ENCODE data around the gene DR1.

The DR1 gene

DNA sequence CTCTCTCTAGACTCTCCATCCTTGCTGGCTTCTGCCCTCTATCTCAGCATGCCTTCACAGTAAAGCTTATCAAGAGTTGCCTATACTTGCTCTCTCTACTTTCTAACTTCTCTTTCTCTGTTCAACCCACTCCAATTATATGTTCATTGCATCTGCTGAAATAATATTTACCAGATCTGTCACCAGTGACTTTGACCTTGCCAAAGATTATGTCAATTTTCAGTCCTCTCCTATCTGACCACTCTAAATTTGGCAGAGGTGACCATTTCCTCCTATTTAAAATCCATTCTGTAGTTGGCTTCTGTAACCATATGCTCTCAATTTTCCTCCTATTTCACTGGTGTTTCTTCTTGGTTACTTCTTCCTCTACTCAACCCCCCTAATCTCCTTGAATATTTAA is 38.8 kb upstream of the DR1 start:
- H3K27ac ChIP-seq = no peak overlapping the region
- H3K27me3 ChIP-seq (replicated peaks) = no peaks in the 10 kb centered on the region
- DNase-seq = no peak
- TF ChIP-seq, protein P1, sequence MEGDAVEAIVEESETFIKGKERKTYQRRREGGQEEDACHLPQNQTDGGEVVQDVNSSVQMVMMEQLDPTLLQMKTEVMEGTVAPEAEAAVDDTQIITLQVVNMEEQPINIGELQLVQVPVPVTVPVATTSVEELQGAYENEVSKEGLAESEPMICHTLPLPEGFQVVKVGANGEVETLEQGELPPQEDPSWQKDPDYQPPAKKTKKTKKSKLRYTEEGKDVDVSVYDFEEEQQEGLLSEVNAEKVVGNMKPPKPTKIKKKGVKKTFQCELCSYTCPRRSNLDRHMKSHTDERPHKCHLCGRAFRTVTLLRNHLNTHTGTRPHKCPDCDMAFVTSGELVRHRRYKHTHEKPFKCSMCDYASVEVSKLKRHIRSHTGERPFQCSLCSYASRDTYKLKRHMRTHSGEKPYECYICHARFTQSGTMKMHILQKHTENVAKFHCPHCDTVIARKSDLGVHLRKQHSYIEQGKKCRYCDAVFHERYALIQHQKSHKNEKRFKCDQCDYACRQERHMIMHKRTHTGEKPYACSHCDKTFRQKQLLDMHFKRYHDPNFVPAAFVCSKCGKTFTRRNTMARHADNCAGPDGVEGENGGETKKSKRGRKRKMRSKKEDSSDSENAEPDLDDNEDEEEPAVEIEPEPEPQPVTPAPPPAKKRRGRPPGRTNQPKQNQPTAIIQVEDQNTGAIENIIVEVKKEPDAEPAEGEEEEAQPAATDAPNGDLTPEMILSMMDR (IDR thresholded peaks at IDR 0.05; ENCODE audit: low read depth, low read length, missing control alignments) = no peak
- in situ Hi-C loops (cut with HindIII; ENCODE audit: low pct_ligation_motif_present, low sequenced_read_pairs) = no loop called here
- H3K4me3 ChIP-seq (ENCODE audit: low read depth, low read length) = no peak overlapping the region
- H3K36me3 ChIP-seq (replicated peaks) = no peaks in the 10 kb centered on the region

DNA sequence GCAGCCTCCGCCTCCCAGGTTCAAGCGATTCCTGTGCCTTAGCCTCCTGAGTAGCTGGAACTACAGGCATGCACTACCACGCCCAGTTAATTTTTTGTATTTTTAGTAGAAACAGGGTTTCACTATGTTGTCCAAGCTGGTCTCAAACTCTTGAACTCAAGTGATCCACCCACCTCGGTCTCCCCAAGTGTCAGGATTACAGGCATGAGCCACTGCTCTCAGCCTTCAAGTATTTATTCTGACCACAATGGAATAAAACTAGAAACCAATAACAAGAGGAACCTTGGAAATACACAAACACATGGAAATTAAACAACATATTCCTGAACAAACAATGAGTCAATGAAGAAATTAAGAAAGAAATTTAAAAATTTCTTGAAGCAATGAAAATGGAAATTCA is 32.7 kb upstream of the DR1 start:
- no peak for DNase-seq

DNA sequence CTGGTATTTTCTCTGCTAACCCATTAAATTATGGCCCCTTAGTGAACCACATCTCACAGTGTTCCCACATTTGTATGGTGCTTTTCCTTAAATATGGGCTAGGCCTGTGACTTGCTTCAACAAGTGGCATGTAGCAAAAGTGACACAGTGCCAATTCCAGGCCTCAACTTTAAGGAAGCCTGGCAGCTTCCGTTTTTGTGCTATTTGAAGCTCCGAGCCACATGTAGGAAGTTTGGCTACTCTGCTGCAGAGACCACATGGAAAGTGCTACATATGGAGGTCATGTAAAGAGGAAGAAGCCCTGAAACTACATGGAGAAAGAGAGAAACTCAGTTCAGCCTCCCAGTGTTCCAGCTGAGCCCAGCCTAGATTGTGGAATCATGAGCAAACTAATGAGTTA is 28.5 kb upstream of the DR1 start:
- H3K36me3 ChIP-seq (replicated peaks) = no peaks in the 10 kb centered on the region
- H3K4me3 ChIP-seq (ENCODE audit: low read depth, low read length) = no peak overlapping the region
- DNase-seq = no peak
- H3K27me3 ChIP-seq (replicated peaks) = no peaks in the 10 kb centered on the region
- in situ Hi-C loops (cut with HindIII; ENCODE audit: low pct_ligation_motif_present, low sequenced_read_pairs) = no loop called here
- H3K27ac ChIP-seq = no peak overlapping the region
- TF ChIP-seq, protein P1 (IDR thresholded peaks at IDR 0.05; ENCODE audit: low read depth, low read length, missing control alignments) = no peak

More for the DNA sequence above, 32.7 kb upstream of the DR1 start:
- in situ Hi-C loops (cut with HindIII; ENCODE audit: low pct_ligation_motif_present, low sequenced_read_pairs) = no loop called here
- no peaks in the 10 kb centered on the region for H3K27me3 ChIP-seq (replicated peaks)
- H3K36me3 ChIP-seq (replicated peaks) = no peaks in the 10 kb centered on the region
- TF ChIP-seq, protein P1 (IDR thresholded peaks at IDR 0.05; ENCODE audit: low read depth, low read length, missing control alignments) = no peak
- H3K4me3 ChIP-seq (ENCODE audit: low read depth, low read length) = no peak overlapping the region
- no peak overlapping the region for H3K27ac ChIP-seq

DNA sequence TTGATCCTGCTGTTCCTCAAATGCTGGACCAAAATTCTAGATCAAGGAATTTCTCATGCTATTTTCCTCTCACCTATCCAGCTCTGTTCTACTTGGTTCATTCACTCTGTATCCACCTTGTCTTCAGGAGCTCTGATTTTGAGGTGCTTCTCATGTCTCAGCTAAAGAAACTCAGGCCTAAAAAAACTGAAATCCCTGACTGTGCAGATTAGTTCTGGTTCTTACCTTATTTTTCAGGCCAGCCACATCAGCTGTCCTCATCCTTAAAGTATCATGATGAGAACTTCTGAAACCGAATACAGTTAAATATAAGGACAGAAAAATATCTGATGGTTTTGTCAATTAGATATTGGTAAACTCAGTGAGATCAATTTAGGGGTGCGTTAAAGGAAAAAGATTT is 27.8 kb upstream of the DR1 start:
- no peak for DNase-seq

DNA sequence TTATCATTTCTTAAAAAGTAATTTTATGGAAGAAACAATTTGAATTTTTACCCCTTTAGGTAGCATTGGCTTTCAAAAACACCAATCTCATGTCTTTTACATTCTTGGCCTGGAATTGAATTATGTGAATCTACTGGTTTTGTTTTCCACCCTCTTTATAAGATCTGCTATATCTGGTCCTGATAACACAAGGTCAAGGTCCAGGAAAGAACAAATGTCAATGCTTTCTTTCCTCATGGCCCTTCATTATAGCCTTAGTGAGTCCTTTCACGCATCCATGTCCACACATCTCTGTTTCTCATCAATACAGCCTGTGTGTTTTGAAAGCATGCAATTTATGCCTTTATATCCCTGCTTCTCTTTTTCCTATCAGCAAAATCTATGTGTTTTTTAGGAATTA is 24.0 kb upstream of the DR1 start:
- Histone ChIP-seq H3K4me3 (ENCODE audit: low read depth, low read length) (no peak overlapping the region), H3K36me3 (replicated peaks) (no peaks in the 10 kb centered on the region), H3K27ac (no peak overlapping the region), H3K27me3 (replicated peaks) (no peaks in the 10 kb centered on the region)
- TF ChIP-seq, protein P1 (IDR thresholded peaks at IDR 0.05; ENCODE audit: low read depth, low read length, missing control alignments) = no peak
- DNase-seq = no peak
- in situ Hi-C loops (cut with HindIII; ENCODE audit: low pct_ligation_motif_present, low sequenced_read_pairs) = no loop called here

More for the DNA sequence above, 27.8 kb upstream of the DR1 start:
- TF ChIP-seq, protein P1 (IDR thresholded peaks at IDR 0.05; ENCODE audit: low read depth, low read length, missing control alignments) = no peak
- Histone ChIP-seq H3K4me3 (ENCODE audit: low read depth, low read length) (no peak overlapping the region), H3K36me3 (replicated peaks) (no peaks in the 10 kb centered on the region), H3K27ac (no peak overlapping the region), H3K27me3 (replicated peaks) (no peaks in the 10 kb centered on the region)
- in situ Hi-C loops (cut with HindIII; ENCODE audit: low pct_ligation_motif_present, low sequenced_read_pairs) = no loop called here

DNA sequence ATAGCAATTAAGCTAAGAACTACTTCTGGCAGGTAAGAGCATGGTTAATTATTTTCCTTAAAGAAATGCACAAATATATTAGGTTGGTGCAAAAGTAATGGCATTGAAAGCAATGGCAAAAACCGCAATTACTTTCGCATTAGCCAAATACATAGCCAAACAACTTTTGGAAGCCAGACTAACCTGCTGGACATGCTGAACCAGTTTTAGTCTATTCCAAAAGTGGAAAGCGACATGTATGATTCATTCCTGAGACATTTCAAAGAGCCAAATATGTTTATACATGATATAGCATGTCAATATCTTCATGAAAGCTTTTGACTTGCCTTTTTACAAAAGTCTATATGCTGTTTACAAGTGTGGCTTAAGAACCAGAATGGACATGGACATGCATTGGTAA is 23.4 kb upstream of the DR1 start:
- DNase-seq = no peak
- no peak overlapping the region for H3K27ac ChIP-seq
- no peaks in the 10 kb centered on the region for H3K36me3 ChIP-seq (replicated peaks)
- in situ Hi-C loops (cut with HindIII; ENCODE audit: low pct_ligation_motif_present, low sequenced_read_pairs) = no loop called here
- no peak overlapping the region for H3K4me3 ChIP-seq (ENCODE audit: low read depth, low read length)
- TF ChIP-seq, protein P1 (IDR thresholded peaks at IDR 0.05; ENCODE audit: low read depth, low read length, missing control alignments) = no peak
- no peaks in the 10 kb centered on the region for H3K27me3 ChIP-seq (replicated peaks)

Measured in brain microvascular endothelial cell (primary cell).